H9 (cell line): ENCODE measurements around the gene GSG1L. TPM values are rescaled to one million over a fixed set of nuclear protein-coding genes. Genes with fewer than 3 reads are reported as not detected.

Experiments
- DNase-seq: peaks from one replicate; pipeline ENCODE4 v3.0.0-alpha.2; 2017
- H2AFZ ChIP-seq: one replicate; pipeline ENCODE4 v1.6.1; 2013; ENCODE audit warnings: mild to moderate bottlenecking, low read length, control low read depth, moderate library complexity
- H2AK5ac ChIP-seq: 2 replicates; pipeline ENCODE4 v1.6.1; 2013; ENCODE audit warnings: low read length, control low read depth, mixed read lengths; ENCODE audit not compliant: insufficient read length
- H2BK120ac ChIP-seq: one replicate; pipeline ENCODE4 v1.6.1; 2013; ENCODE audit warnings: low read depth, mild to moderate bottlenecking, low read length, control low read depth, inconsistent platforms; ENCODE audit not compliant: poor library complexity, severe bottlenecking
- H2BK12ac ChIP-seq: 2 replicates; pipeline ENCODE4 v1.6.1; 2013; ENCODE audit warnings: low read length, control low read depth, mixed read lengths, low read depth; ENCODE audit not compliant: insufficient read length
- H2BK15ac ChIP-seq: 2 replicates; pipeline ENCODE4 v1.6.1; 2013; ENCODE audit warnings: low read depth, low read length, control low read depth
- H2BK20ac ChIP-seq: one replicate; pipeline ENCODE4 v1.6.1; 2013; ENCODE audit warnings: low read depth, mild to moderate bottlenecking, low read length, control low read depth, inconsistent platforms; ENCODE audit not compliant: poor library complexity, severe bottlenecking
- H2BK5ac ChIP-seq: 2 replicates; pipeline ENCODE4 v1.6.1; 2013; ENCODE audit warnings: low read length, control low read depth, mixed read lengths; ENCODE audit not compliant: insufficient read length
- H3K14ac ChIP-seq: 2 replicates; pipeline ENCODE4 v1.6.1; 2013; ENCODE audit warnings: low read length, control low read depth; ENCODE audit not compliant: insufficient read depth
- H3K18ac ChIP-seq: 2 replicates; pipeline ENCODE4 v1.6.1; 2013; ENCODE audit warnings: low read depth, mild to moderate bottlenecking, mixed read lengths, low read length, control low read depth; ENCODE audit not compliant: insufficient read length
- H3K23ac ChIP-seq: 2 replicates; pipeline ENCODE4 v1.6.1; 2013; ENCODE audit warnings: low read length, control low read depth, mixed read lengths, low read depth; ENCODE audit not compliant: insufficient read length
- H3K23me2 ChIP-seq: 2 replicates; pipeline ENCODE4 v1.6.1; 2013; ENCODE audit warnings: low read depth, mild to moderate bottlenecking, mixed read lengths, low read length, control low read depth; ENCODE audit not compliant: insufficient read length, poor library complexity, severe bottlenecking
- H3K27ac ChIP-seq: 2 replicates; pipeline ENCODE4 v1.5.1; 2013; ENCODE audit warnings: low read length, control low read depth, mixed read lengths, low read depth; ENCODE audit not compliant: insufficient read length
- H3K27me3 ChIP-seq: 2 replicates; pipeline ENCODE4 v1.6.1; 2013; ENCODE audit warnings: low read length, control low read depth, inconsistent platforms; ENCODE audit not compliant: insufficient read depth
- H3K4ac ChIP-seq: 2 replicates; pipeline ENCODE4 v1.6.1; 2013; ENCODE audit warnings: low read depth, mild to moderate bottlenecking, control low read depth, inconsistent platforms, low read length, moderate library complexity
- H3K4me1 ChIP-seq: 2 replicates; pipeline ENCODE4 v1.6.1; 2013; ENCODE audit warnings: low read length, control low read depth, inconsistent platforms; ENCODE audit not compliant: insufficient read depth
- H3K4me2 ChIP-seq: 2 replicates; pipeline ENCODE4 v1.6.1; 2013; ENCODE audit warnings: low read length, control low read depth, mixed read lengths; ENCODE audit not compliant: insufficient read length, insufficient read depth
- H3K56ac ChIP-seq: 2 replicates; pipeline ENCODE4 v1.6.1; 2013; ENCODE audit warnings: low read depth, mild to moderate bottlenecking, mixed read lengths, low read length, control low read depth; ENCODE audit not compliant: insufficient read length
- H3K79me1 ChIP-seq: 2 replicates; pipeline ENCODE4 v1.6.1; 2013; ENCODE audit warnings: low read depth, mild to moderate bottlenecking, moderate library complexity, low read length, control low read depth, inconsistent platforms; ENCODE audit not compliant: insufficient read depth, poor library complexity, severe bottlenecking
- H3K79me2 ChIP-seq: 2 replicates; pipeline ENCODE4 v1.6.1; 2013; ENCODE audit warnings: low read length, control low read depth, inconsistent platforms; ENCODE audit not compliant: insufficient read depth
- H3K9ac ChIP-seq: 2 replicates; pipeline ENCODE4 v1.6.1; 2013; ENCODE audit warnings: low read length, control low read depth, mixed read lengths; ENCODE audit not compliant: insufficient read length; ENCODE audit errors: extremely low read depth
- H3K9me3 ChIP-seq: one replicate; pipeline ENCODE4 v1.6.1; 2013; ENCODE audit warnings: low read depth, low read length, inconsistent platforms; ENCODE audit not compliant: control insufficient read depth
- H3T11ph ChIP-seq: one replicate; pipeline ENCODE4 v1.6.1; 2013; ENCODE audit warnings: mild to moderate bottlenecking, low read length, control low read depth, inconsistent platforms
- H4K20me1 ChIP-seq: one replicate; pipeline ENCODE4 v1.6.1; 2013; ENCODE audit not compliant: control insufficient read depth, insufficient read length, insufficient read depth
- H4K5ac ChIP-seq: 2 replicates; pipeline ENCODE4 v1.6.1; 2013; ENCODE audit warnings: low read depth, mild to moderate bottlenecking, mixed read lengths, low read length, control low read depth; ENCODE audit not compliant: insufficient read length
- H4K8ac ChIP-seq: replicated peaks from 2 replicates; pipeline ENCODE4 v1.6.1; 2013; ENCODE audit warnings: low read length, control low read depth, mixed read lengths, low read depth; ENCODE audit not compliant: insufficient read length
- H4K91ac ChIP-seq: 2 replicates; pipeline ENCODE4 v1.6.1; 2013; ENCODE audit warnings: low read depth, mild to moderate bottlenecking, moderate library complexity, mixed read lengths, low read length, control low read depth; ENCODE audit not compliant: insufficient read length
- H3K27ac Mint-ChIP-seq, 3 experiments: 2 replicates in 2 of 3; 3 replicates in 1 of 3; pipeline ENCODE4 v1.8.0; 2020 to 2021; ENCODE audit warnings: mixed read lengths in 3 of 3, mild to moderate bottlenecking in 1 of 3, moderate library complexity in 1 of 3
- H3K27me3 Mint-ChIP-seq: 2 replicates; pipeline ENCODE4 v1.8.0; 2021; ENCODE audit warnings: low read depth, mild to moderate bottlenecking, moderate library complexity, mixed read lengths
- H3K36me3 Mint-ChIP-seq, 3 experiments: 2 replicates in 2 of 3; 3 replicates in 1 of 3; pipeline ENCODE4 v1.8.0; 2020 to 2021; ENCODE audit warnings: low read depth in 3 of 3, mixed read lengths in 3 of 3; ENCODE audit not compliant: insufficient read depth in 1 of 3
- H3K4me1 Mint-ChIP-seq, 2 experiments: 2 replicates each; pipeline ENCODE4 v1.8.0; 2020; ENCODE audit warnings: mixed read lengths in 2 of 2
- H3K4me3 Mint-ChIP-seq, 2 experiments: 2 replicates in 1 of 2; 3 replicates in 1 of 2; pipeline ENCODE4 v1.8.0; 2020 to 2021; ENCODE audit warnings: mild to moderate bottlenecking in 2 of 2, mixed read lengths in 2 of 2, moderate library complexity in 1 of 2
- H3K9me3 Mint-ChIP-seq, 2 experiments: 2 replicates in 1 of 2; 3 replicates in 1 of 2; pipeline ENCODE4 v1.8.0; 2020; ENCODE audit warnings: mild to moderate bottlenecking in 2 of 2, mixed read lengths in 2 of 2, moderate library complexity in 1 of 2
- WGBS: extraction: QIAGEN DNeasy Blood & Tissue Kit; methylation state at CpG from one replicate; pipeline ENCODE4 v1.1.7; 2013; ENCODE audit warnings: missing lambda C conversion rate, low lambda C conversion rate, mixed read lengths; ENCODE audit not compliant: insufficient read length; ENCODE audit errors: extremely low coverage; 5-methylcytosine and 5-hydroxymethylcytosine counted together
- total RNA-seq: library from RNA; stranded (reverse); gene quantifications from 2 replicates; pipeline ENCODE4 v1.2.1, GENCODE V29; 2021
- TF ChIP-seq, protein P1 (sequence below): fragments of 200-600 bp; sonication (generic); conservative IDR thresholded peaks from 3 replicates; pipeline ENCODE4 v1.8.0; 2021; ENCODE audit warnings: antibody characterized with exemption, mild to moderate bottlenecking

GSG1L gene
- total RNA-seq, 1 experiment from 2014 or later = 0.35 TPM

DNA sequence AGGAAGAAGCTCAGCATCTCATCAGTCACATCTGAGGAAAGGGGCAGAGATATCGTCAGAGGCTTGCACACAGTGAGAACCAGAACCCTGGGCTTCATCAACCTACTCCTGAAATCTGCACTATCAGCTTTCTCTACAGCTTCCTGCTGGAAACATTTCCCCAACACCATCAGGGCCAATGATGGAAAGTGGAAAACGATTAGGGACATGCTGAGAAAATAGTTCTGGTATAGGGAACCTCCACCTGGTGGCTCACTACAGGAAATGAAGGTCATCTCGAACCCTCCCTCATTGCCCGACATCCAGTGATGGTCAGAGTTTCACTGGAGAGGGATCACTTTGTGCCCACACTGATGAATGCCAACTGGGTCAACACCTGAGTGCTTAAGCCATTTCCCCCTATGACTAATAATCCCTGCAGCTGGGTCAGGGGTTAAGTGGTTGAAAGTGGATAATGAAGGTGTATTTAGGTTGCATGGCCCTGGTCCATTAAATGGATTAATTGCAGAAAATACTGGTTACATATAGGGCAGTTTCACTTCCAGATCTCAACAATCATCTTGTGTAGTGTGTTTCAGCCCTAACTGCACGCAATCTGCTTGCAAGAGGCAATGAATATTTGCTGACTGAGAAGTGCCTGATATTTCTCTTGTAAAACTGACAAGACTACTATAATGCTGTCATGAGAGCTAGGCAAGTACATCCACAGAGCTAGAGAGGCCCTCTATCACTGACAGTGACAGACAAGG, 43.1 kb upstream of the GSG1L start:
- Histone ChIP-seq H3K4me1 (no peaks in the 10 kb centered on the region), H3K4me2 (no peak overlapping the region), H3K23ac (no peak overlapping the region), H2BK15ac (no peak overlapping the region), H2BK12ac (no peak overlapping the region), H3K18ac (no peak overlapping the region), H4K8ac (no peak overlapping the region), H2BK5ac (no peak overlapping the region), H2AFZ (no peak overlapping the region), H4K20me1 (no peaks in the 10 kb centered on the region), H3K27ac (no peak overlapping the region), H3T11ph (no peak overlapping the region), H4K91ac (no peak overlapping the region), H2AK5ac (no peak overlapping the region), H3K56ac (no peak overlapping the region), H3K9ac (no peak overlapping the region), H3K79me2 (no peaks in the 10 kb centered on the region), H3K23me2 (no peaks in the 10 kb centered on the region), H3K27me3 (no peaks in the 10 kb centered on the region), H3K79me1 (no peaks in the 10 kb centered on the region), H4K5ac (no peak overlapping the region), H3K14ac (no peak overlapping the region), H2BK20ac (no peak overlapping the region), H3K9me3 (no peaks in the 10 kb centered on the region), H3K4ac (no peak overlapping the region), H2BK120ac (no peak overlapping the region)
- no peak for DNase-seq
- H3K4me3 Mint-ChIP-seq = no peak overlapping the region
- H3K27ac Mint-ChIP-seq = no peak overlapping the region; a peak in 1 of 7 replicates
- TF ChIP-seq, protein P1, sequence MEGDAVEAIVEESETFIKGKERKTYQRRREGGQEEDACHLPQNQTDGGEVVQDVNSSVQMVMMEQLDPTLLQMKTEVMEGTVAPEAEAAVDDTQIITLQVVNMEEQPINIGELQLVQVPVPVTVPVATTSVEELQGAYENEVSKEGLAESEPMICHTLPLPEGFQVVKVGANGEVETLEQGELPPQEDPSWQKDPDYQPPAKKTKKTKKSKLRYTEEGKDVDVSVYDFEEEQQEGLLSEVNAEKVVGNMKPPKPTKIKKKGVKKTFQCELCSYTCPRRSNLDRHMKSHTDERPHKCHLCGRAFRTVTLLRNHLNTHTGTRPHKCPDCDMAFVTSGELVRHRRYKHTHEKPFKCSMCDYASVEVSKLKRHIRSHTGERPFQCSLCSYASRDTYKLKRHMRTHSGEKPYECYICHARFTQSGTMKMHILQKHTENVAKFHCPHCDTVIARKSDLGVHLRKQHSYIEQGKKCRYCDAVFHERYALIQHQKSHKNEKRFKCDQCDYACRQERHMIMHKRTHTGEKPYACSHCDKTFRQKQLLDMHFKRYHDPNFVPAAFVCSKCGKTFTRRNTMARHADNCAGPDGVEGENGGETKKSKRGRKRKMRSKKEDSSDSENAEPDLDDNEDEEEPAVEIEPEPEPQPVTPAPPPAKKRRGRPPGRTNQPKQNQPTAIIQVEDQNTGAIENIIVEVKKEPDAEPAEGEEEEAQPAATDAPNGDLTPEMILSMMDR = no peak
- H3K4me1 Mint-ChIP-seq = no peaks in the 10 kb centered on the region
- no peaks in the 10 kb centered on the region for H3K9me3 Mint-ChIP-seq
- no peaks in the 10 kb centered on the region for H3K27me3 Mint-ChIP-seq
- no CpG with 5 or more reads among the region's 5 CpGs for WGBS
- peaks cover 54 to 97% (median 89%) of the 10 kb centered on the region in 3 experiments for H3K36me3 Mint-ChIP-seq
